ENCODE results near the gene MMP15. TPM values are rescaled to one million over a fixed set of nuclear protein-coding genes. Genes with fewer than 3 reads are reported as not detected.
A peak's percentile ranks its signal among the peaks of the same experiment; 100 is the strongest.

MMP15 gene
- total RNA-seq, 1 donor, result 9.4 TPM

DNA sequence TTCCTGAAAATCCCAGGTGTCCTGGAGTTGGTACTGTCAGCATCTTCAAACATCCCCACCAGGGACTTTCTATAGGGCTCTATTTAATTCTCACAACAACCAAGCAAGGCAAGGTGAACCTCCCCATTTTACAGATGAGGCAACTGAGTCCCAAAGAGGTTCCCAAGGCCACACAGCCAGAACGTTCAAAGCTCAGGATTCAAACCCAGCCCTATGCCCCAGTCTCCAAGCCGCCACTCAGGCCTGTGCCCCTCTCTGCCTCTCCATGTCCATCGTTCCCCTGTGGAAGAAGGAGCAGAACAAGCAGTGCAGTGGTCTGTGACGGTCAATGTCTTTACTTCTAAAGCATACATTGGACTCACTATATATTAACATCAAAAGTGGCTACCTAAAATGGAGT, 31.2 kb upstream of the MMP15 start:
- peak; percentile 26 for DNase-seq (ENCODE audit: insufficient read length, low spot score, missing footprints)
- Histone ChIP-seq H3K27me3 (ENCODE audit: insufficient read depth, low read length) (no peaks in the 10 kb centered on the region), H3K79me2 (ENCODE audit: insufficient read depth, low read length) (peaks cover 15% of the 10 kb centered on the region), H3K36me3 (ENCODE audit: insufficient read depth, low read length) (peaks cover 35% of the 10 kb centered on the region), H2AFZ (ENCODE audit: low read length) (no peak overlapping the region), H3K9me3 (ENCODE audit: low read depth, low read length) (no peaks in the 10 kb centered on the region), H3K4me2 (ENCODE audit: insufficient read depth, low read length) (no peak overlapping the region), H4K20me1 (ENCODE audit: insufficient read depth, low read length) (peaks cover 37% of the 10 kb centered on the region), H3K27ac (ENCODE audit: low read depth, low read length) (no peak overlapping the region), H3K4me1 (ENCODE audit: insufficient read depth, low read length) (peaks cover 7% of the 10 kb centered on the region), H3K4me3 (ENCODE audit: insufficient read depth, low read length) (no peak overlapping the region)
- TF ChIP-seq, protein P1, sequence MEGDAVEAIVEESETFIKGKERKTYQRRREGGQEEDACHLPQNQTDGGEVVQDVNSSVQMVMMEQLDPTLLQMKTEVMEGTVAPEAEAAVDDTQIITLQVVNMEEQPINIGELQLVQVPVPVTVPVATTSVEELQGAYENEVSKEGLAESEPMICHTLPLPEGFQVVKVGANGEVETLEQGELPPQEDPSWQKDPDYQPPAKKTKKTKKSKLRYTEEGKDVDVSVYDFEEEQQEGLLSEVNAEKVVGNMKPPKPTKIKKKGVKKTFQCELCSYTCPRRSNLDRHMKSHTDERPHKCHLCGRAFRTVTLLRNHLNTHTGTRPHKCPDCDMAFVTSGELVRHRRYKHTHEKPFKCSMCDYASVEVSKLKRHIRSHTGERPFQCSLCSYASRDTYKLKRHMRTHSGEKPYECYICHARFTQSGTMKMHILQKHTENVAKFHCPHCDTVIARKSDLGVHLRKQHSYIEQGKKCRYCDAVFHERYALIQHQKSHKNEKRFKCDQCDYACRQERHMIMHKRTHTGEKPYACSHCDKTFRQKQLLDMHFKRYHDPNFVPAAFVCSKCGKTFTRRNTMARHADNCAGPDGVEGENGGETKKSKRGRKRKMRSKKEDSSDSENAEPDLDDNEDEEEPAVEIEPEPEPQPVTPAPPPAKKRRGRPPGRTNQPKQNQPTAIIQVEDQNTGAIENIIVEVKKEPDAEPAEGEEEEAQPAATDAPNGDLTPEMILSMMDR (IDR thresholded peaks at IDR 0.05; ENCODE audit: extremely low read depth, low read depth, low read length), result no peak

DNA sequence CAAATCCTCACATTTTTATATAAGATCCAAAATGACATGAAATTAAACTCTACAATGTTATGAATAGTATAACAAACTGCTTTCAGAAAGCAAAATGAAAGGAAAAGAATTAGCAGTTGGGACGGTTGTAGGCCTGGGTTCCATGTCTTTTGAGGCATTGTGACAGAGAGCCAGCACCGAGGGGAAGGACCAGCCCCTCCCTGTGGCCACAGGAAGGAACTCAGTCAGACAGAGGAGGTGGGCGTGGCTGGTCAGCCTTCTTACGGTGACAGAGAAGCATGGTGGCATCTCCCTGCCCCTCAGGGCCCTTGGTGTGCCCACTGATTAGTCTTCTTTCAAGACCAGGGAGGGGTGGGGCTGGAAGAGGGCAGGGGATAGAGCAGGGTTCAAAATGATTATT, 30.8 kb upstream of the MMP15 start:
- H3K4me3 ChIP-seq (ENCODE audit: insufficient read depth, low read length), result no peak overlapping the region
- peaks cover 11% of the 10 kb centered on the region for H3K4me1 ChIP-seq (ENCODE audit: insufficient read depth, low read length)
- no peaks in the 10 kb centered on the region for H3K27me3 ChIP-seq (ENCODE audit: insufficient read depth, low read length)
- no peak overlapping the region for H3K27ac ChIP-seq (ENCODE audit: low read depth, low read length)
- peak; percentile 95 for DNase-seq (ENCODE audit: insufficient read length, low spot score, missing footprints)
- H3K9me3 ChIP-seq (ENCODE audit: low read depth, low read length), result no peaks in the 10 kb centered on the region
- TF ChIP-seq, protein P1 (IDR thresholded peaks at IDR 0.05; ENCODE audit: extremely low read depth, low read depth, low read length), result peak; percentile 41
- no peak overlapping the region for H2AFZ ChIP-seq (ENCODE audit: low read length)
- H3K79me2 ChIP-seq (ENCODE audit: insufficient read depth, low read length), result peaks cover 19% of the 10 kb centered on the region
- H4K20me1 ChIP-seq (ENCODE audit: insufficient read depth, low read length), result peaks cover 38% of the 10 kb centered on the region
- peaks cover 35% of the 10 kb centered on the region for H3K36me3 ChIP-seq (ENCODE audit: insufficient read depth, low read length)
- no peak overlapping the region for H3K4me2 ChIP-seq (ENCODE audit: insufficient read depth, low read length)

DNA sequence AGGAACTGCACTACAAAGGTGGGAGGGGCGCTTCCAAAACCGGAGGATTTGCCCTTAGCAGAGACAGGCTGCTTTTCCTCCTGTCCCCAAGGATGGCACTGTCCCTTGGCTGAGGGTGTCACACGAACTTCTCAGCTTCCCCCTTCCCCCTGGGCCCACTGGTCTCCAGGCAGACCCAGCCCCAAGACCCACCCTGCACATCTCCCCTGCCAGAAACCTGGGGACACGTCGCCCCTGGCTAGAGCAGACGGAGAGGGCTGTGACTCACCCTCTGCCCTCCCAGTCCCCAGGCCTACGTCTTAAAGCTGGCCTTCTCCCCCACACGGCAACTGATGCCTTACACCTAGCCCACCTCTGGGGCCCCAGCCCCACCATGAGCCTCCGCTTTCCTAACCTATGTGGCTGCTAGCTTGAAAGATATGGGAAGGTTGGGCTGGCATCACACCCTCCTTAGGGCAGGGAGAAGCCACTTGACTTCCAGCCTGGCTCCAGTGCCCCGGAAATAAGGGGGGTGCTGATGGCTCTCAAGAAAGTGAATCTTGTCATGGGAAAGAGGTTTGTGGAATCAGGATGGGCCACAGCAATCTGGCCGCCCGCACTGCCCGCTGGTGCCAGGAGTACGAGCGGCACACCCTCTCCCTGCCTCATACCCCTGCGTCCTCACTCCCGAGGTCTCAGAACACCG, 29.7 kb upstream of the MMP15 start:
- peak; percentile 62 for DNase-seq (ENCODE audit: insufficient read length, low spot score, missing footprints)
- Histone ChIP-seq H3K9me3 (ENCODE audit: low read depth, low read length) (no peaks in the 10 kb centered on the region), H3K36me3 (ENCODE audit: insufficient read depth, low read length) (peaks cover 35% of the 10 kb centered on the region), H3K4me2 (ENCODE audit: insufficient read depth, low read length) (no peak overlapping the region), H2AFZ (ENCODE audit: low read length) (no peak overlapping the region), H3K4me3 (ENCODE audit: insufficient read depth, low read length) (no peak overlapping the region), H3K27ac (ENCODE audit: low read depth, low read length) (no peak overlapping the region), H3K79me2 (ENCODE audit: insufficient read depth, low read length) (peaks cover 20% of the 10 kb centered on the region), H4K20me1 (ENCODE audit: insufficient read depth, low read length) (peaks cover 38% of the 10 kb centered on the region), H3K27me3 (ENCODE audit: insufficient read depth, low read length) (no peaks in the 10 kb centered on the region), H3K4me1 (ENCODE audit: insufficient read depth, low read length) (peaks cover 13% of the 10 kb centered on the region)
- TF ChIP-seq, protein P1 (IDR thresholded peaks at IDR 0.05; ENCODE audit: extremely low read depth, low read depth, low read length), result no peak

DNA sequence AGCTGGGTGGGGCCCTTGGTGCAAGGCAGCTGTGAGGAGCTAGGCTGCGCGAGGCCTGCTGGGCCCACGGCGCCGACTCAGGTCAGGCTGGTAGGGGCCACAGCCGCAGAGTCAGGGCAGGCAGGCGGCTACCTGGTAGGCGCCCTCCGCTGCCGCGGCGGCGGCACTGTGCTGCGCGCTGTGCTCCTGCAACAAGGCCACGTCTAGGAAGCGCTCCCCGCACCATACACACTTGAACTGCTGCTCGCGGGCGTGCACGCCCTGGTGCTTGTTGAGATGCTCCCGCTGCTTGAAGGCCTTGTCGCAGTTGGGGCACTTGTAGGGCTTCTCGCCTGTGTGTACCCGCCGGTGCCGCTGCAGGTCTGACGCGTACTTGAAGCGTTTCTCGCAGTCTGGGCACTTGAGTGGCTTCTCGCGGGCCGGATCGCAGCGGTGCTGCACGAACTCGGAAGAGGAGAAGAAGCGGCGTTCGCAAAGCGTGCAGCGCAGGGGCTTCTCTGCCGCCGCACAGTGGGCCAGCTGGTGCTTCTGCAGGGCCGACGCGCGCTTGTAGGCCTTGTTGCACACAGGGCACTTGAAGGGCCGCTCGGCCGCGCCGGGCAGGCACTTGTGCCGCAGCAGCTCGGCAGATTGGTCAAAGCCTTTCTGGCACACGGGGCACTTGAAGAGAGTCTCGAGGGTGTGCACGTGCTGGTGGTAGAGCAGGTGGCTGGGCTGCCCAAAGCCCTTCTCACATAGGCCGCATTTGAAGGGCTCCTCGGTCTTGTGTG, 29.0 kb upstream of the MMP15 start:
- H2AFZ ChIP-seq (ENCODE audit: low read length), result no peak overlapping the region
- H3K4me1 ChIP-seq (ENCODE audit: insufficient read depth, low read length), result peaks cover 15% of the 10 kb centered on the region
- H3K79me2 ChIP-seq (ENCODE audit: insufficient read depth, low read length), result peaks cover 20% of the 10 kb centered on the region
- DNase-seq (ENCODE audit: insufficient read length, low spot score, missing footprints), result peak; percentile 46
- H3K4me2 ChIP-seq (ENCODE audit: insufficient read depth, low read length), result no peak overlapping the region
- no peak overlapping the region for H3K4me3 ChIP-seq (ENCODE audit: insufficient read depth, low read length)
- peaks cover 35% of the 10 kb centered on the region for H3K36me3 ChIP-seq (ENCODE audit: insufficient read depth, low read length)
- H3K27ac ChIP-seq (ENCODE audit: low read depth, low read length), result no peak overlapping the region
- TF ChIP-seq, protein P1 (IDR thresholded peaks at IDR 0.05; ENCODE audit: extremely low read depth, low read depth, low read length), result no peak
- H4K20me1 ChIP-seq (ENCODE audit: insufficient read depth, low read length), result peaks cover 38% of the 10 kb centered on the region
- no peaks in the 10 kb centered on the region for H3K27me3 ChIP-seq (ENCODE audit: insufficient read depth, low read length)
- no peaks in the 10 kb centered on the region for H3K9me3 ChIP-seq (ENCODE audit: low read depth, low read length)
